Naive thymus-derived CD4-positive, alpha-beta T cell (primary cell): ENCODE measurements around the gene TAS2R46. TPM values are rescaled to one million over a fixed set of nuclear protein-coding genes. Genes with fewer than 3 reads are reported as not detected.

Experiments used
- polyA plus RNA-seq, 2 donors: library from polyadenylated mRNA; unstranded; fragments of 300-500 nt; fragmentation: Illumina TruSeq; gene quantifications; one replicate each; pipeline ENCODE4 v1.2.3, GENCODE V29; 2021
- total RNA-seq, 6 experiments: library from RNA in 5 of 6; stranded (reverse) in 5 of 6; gene quantifications; 1 replicate in 5 of 6; 2 replicates in 1 of 6; pipeline ENCODE4 v1.2.3 and lab custom pipeline; 2021 to 2026

The TAS2R46 gene
- total and polyA plus RNA-seq, 7 experiments from 2014 or later, result 0.21 to 3.4 (median 2.2) TPM; not detected in 1

Other genes starting within 250 kb of the TAS2R46 start
- gene TAS2R10, start 235.9 kb downstream of the TAS2R46 start, total RNA-seq, result 1 to 10 TPM in 1 of 5 experiments, under 1 TPM in 3, not detected in 1; 0.37 to 1.2 (median 0.93) TPM
- not detected for gene TAS2R10, start 235.9 kb downstream of the TAS2R46 start, polyA plus RNA-seq
- 1 to 10 TPM; 2.2 to 4.6 (median 3.3) TPM for gene PRR4, start 212.8 kb downstream of the TAS2R46 start, total RNA-seq
- gene PRR4, start 212.8 kb downstream of the TAS2R46 start, polyA plus RNA-seq, result 1 to 10 TPM; 2.1 to 2.3 TPM
- 10 to 100 TPM; 19.9 to 37.8 (median 29.8) TPM for gene PRH1, start 178.0 kb downstream of the TAS2R46 start, total RNA-seq
- gene PRH1, start 178.0 kb downstream of the TAS2R46 start, polyA plus RNA-seq, result 10 to 100 TPM in 1 of 2 donors, 1 to 10 TPM in 1; 7.9 to 10.7 TPM
- 1 to 10 TPM in 4 of 5 experiments, under 1 TPM in 1; 0.72 to 2.1 (median 1.4) TPM for gene TAS2R13, start 152.7 kb downstream of the TAS2R46 start, total RNA-seq
- gene TAS2R13, start 152.7 kb downstream of the TAS2R46 start, polyA plus RNA-seq, result not detected
- gene PRH2, start 133.1 kb downstream of the TAS2R46 start, total RNA-seq, result under 1 TPM in 2 of 5 experiments, not detected in 3; 0.51 to 0.65 TPM
- gene PRH2, start 133.1 kb downstream of the TAS2R46 start, polyA plus RNA-seq, result not detected
- gene TAS2R14, start 123.0 kb downstream of the TAS2R46 start, total RNA-seq, result 1 to 10 TPM; 2.2 to 3.3 (median 2.6) TPM
- gene TAS2R14, start 123.0 kb downstream of the TAS2R46 start, polyA plus RNA-seq, result under 1 TPM; 0.60 to 0.91 TPM
- 1 to 10 TPM in 4 of 5 experiments, under 1 TPM in 1; 0.72 to 1.9 (median 1.5) TPM for gene TAS2R50, start 75.4 kb downstream of the TAS2R46 start, total RNA-seq
- gene TAS2R50, start 75.4 kb downstream of the TAS2R46 start, polyA plus RNA-seq, result not detected
- 1 to 10 TPM; 1.6 to 3.5 (median 2.3) TPM for gene TAS2R20, start 64.0 kb downstream of the TAS2R46 start, total RNA-seq
- under 1 TPM in 1 of 2 donors, not detected in 1; 0.15 TPM for gene TAS2R20, start 64.0 kb downstream of the TAS2R46 start, polyA plus RNA-seq
- 1 to 10 TPM; 1.8 to 4.9 (median 3.4) TPM for gene TAS2R19, start 39.7 kb downstream of the TAS2R46 start, total RNA-seq
- under 1 TPM; 0.24 to 0.39 TPM for gene TAS2R19, start 39.7 kb downstream of the TAS2R46 start, polyA plus RNA-seq
- 1 to 10 TPM; 1.5 to 6.2 (median 3.6) TPM for gene TAS2R31, start 30.9 kb downstream of the TAS2R46 start, total RNA-seq
- gene TAS2R31, start 30.9 kb downstream of the TAS2R46 start, polyA plus RNA-seq, result under 1 TPM in 1 of 2 donors, not detected in 1; 0.26 TPM
- 1 to 10 TPM; 1.1 to 2.1 (median 1.7) TPM for gene TAS2R43, start 30.0 kb upstream of the TAS2R46 start, total RNA-seq
- under 1 TPM in 1 of 2 donors, not detected in 1; 0.32 TPM for gene TAS2R43, start 30.0 kb upstream of the TAS2R46 start, polyA plus RNA-seq
- gene TAS2R30, start 72.3 kb upstream of the TAS2R46 start, total RNA-seq, result 1 to 10 TPM; 4.1 to 7.2 (median 5.3) TPM
- under 1 TPM in 1 of 2 donors, not detected in 1; 0.18 TPM for gene TAS2R30, start 72.3 kb upstream of the TAS2R46 start, polyA plus RNA-seq
- gene SMIM10L1, start 108.9 kb upstream of the TAS2R46 start, total RNA-seq, result 10 to 100 TPM in 2 of 5 experiments, 1 to 10 TPM in 3; 7.8 to 12.9 (median 8.5) TPM
- gene SMIM10L1, start 108.9 kb upstream of the TAS2R46 start, polyA plus RNA-seq, result 10 to 100 TPM in 1 of 2 donors, 1 to 10 TPM in 1; 6.7 to 14.6 TPM
- not detected for gene TAS2R42, start 124.6 kb upstream of the TAS2R46 start, total RNA-seq
- gene TAS2R42, start 124.6 kb upstream of the TAS2R46 start, polyA plus RNA-seq, result not detected
- gene PRB3, start 207.4 kb upstream of the TAS2R46 start, total RNA-seq, result not detected
- gene PRB3, start 207.4 kb upstream of the TAS2R46 start, polyA plus RNA-seq, result not detected
- gene PRB4, start 248.1 kb upstream of the TAS2R46 start, total RNA-seq, result not detected
- not detected for gene PRB4, start 248.1 kb upstream of the TAS2R46 start, polyA plus RNA-seq